Pancreas (tissue), 10 donors: ENCODE measurements around the gene DLG2. TPM values are rescaled to one million over a fixed set of nuclear protein-coding genes. Genes with fewer than 3 reads are reported as not detected.

ENCODE experiments used
- ATAC-seq, 4 donors: fragments of 200-7000 bp; cut with Tn5 transposase; one replicate each; pipeline versions ENCODE4 v1.8.0 to v1.9.1; 2020; ENCODE audit warnings: mild to moderate bottlenecking in 4 of 4, moderate library complexity in 4 of 4
- DNase-seq, 6 donors: peaks; one replicate each; pipeline ENCODE4 v3.0.0-alpha.2; 2020
- FAIRE-seq: peaks from 2 replicates; lab custom pipeline; 2012; peaks lifted over from hg19 to GRCh38; lab: Jason Lieb, UNC
- H3K27ac ChIP-seq, 4 donors: fragments of 200-600 bp; sonication (generic); 1 replicate in 3 of 4; 2 replicates in 1 of 4; pipeline versions ENCODE4 v1.5.0 to v1.8.0; 2020
- H3K27me3 ChIP-seq, 4 donors: fragments of 200-600 bp; one replicate each; pipeline ENCODE4 v1.8.0; 2021
- H3K36me3 ChIP-seq, 3 donors: fragments of 200-600 bp; sonication (generic) in 1 of 3; one replicate each; pipeline versions ENCODE4 v1.5.0 to v1.8.0; 2020 to 2021
- H3K4me1 ChIP-seq, 3 donors: fragments of 200-600 bp; one replicate each; pipeline ENCODE4 v1.8.0; 2021
- H3K4me3 ChIP-seq, 4 donors: fragments of 200-600 bp; sonication (generic) in 2 of 4; one replicate each; pipeline versions ENCODE4 v1.5.0 to v1.8.0; 2020 to 2021
- H3K9me3 ChIP-seq, 4 donors: fragments of 200-600 bp; one replicate each; pipeline ENCODE4 v1.8.0; 2021
- CTCF ChIP-seq, 4 donors: fragments of 200-600 bp; sonication (generic) in 3 of 4; IDR thresholded peaks; one replicate each; pipeline versions ENCODE4 v1.5.0 to v1.8.0; 2021; ENCODE audit warnings: antibody characterized with exemption in 4 of 4
- WGBS, 2 donors: extraction: QIAGEN DNeasy Blood & Tissue Kit; methylation state at CpG; one replicate each; pipeline ENCODE4 v1.1.7; 2013; 5-methylcytosine and 5-hydroxymethylcytosine counted together
- intact Hi-C, 3 donors: fragments of 100-400 bp; cut with DNase I; formaldehyde crosslinking; loops; one replicate each; pipeline versions ENCODE4 v1.11.1 to v1.14.2; 2022
- polyA plus RNA-seq, 2 donors: library from polyadenylated mRNA; stranded (reverse); fragments of 200-250 nt; gene quantifications; one replicate each; pipeline ENCODE4 v1.2.3, GENCODE V29; 2013
- total RNA-seq, 6 donors: library from RNA; stranded (reverse); fragmentation: NEBNext Ultra II Directional in 4 of 6; extraction: Animal tissue kit (Norgen Biotek cat#: 25700) in 4 of 6; gene quantifications; one replicate each; pipeline versions ENCODE4 v1.2.1 to v1.2.4, GENCODE V29; 2021 to 2023
- donor health status: healthy with polysubstance abuse.
- donor health status: DM: no; HTN: no; CAD: no; lungs with moderate emphysema.
- donor health status: DM: no; HTN: no; CAD: no.
- donor health status: control.
- donor health status: control.
- donor health status: Bipolar disorder and iron deficiency.
- donor health status: DM: yes; HTN: yes; CAD: no.
- donor health status: DM: no; HTN: no; CAD: no.
- donor health status: DM: no; HTN: no; CAD: no.
- donor health status: DM: yes; HTN: yes; CAD: no.

Gene DLG2
- total and polyA plus RNA-seq, 8 donors: 1.2 to 5.4 (median 3.6) TPM

GRCh38 chr11:84358034-84358433 is 1269.1 kb downstream of the DLG2 start:
- H3K4me3 ChIP-seq: no peak overlapping the region
- ATAC-seq (no peak), DNase-seq (no peak), FAIRE-seq (no peak)
- no peaks in the 10 kb centered on the region for H3K36me3 ChIP-seq
- no peaks in the 10 kb centered on the region for H3K9me3 ChIP-seq
- no peak overlapping the region for H3K27ac ChIP-seq
- WGBS, 2 donors: 39 to 63% methylated on average over 2 of the region's 2 CpGs
- H3K27me3 ChIP-seq: no peaks in the 10 kb centered on the region
- intact Hi-C loops: no loop called here
- TF ChIP-seq CTCF (IDR thresholded peaks at IDR 0.05): no peak
- no peaks in the 10 kb centered on the region for H3K4me1 ChIP-seq

GRCh38 chr11:84355911-84356310 is 1271.2 kb downstream of the DLG2 start:
- Histone ChIP-seq H3K4me3 (no peak overlapping the region), H3K27ac (no peak overlapping the region), H3K9me3 (no peaks in the 10 kb centered on the region), H3K36me3 (no peaks in the 10 kb centered on the region), H3K27me3 (no peaks in the 10 kb centered on the region), H3K4me1 (no peaks in the 10 kb centered on the region)
- DNase-seq (no peak), FAIRE-seq (no peak), ATAC-seq (no peak)
- no peak for TF ChIP-seq CTCF (IDR thresholded peaks at IDR 0.05)
- intact Hi-C loops: no loop called here

- 26 to 41% methylated on average over 1 of the region's 1 CpG for WGBS, 2 donors
- FAIRE-seq: no peak
Observed at GRCh38 chr11:84345597-84345996, 1281.5 kb downstream of the DLG2 start.

GRCh38 chr11:84345027-84345426 is 1282.1 kb downstream of the DLG2 start:
- Histone ChIP-seq H3K27me3 (no peaks in the 10 kb centered on the region), H3K36me3 (no peaks in the 10 kb centered on the region), H3K4me3 (no peak overlapping the region), H3K4me1 (no peaks in the 10 kb centered on the region), H3K27ac (no peak overlapping the region), H3K9me3 (no peaks in the 10 kb centered on the region)
- DNase-seq (no peak), FAIRE-seq (no peak), ATAC-seq (no peak)
- TF ChIP-seq CTCF (IDR thresholded peaks at IDR 0.05): no peak
- intact Hi-C loops: no loop called here
- WGBS, 2 donors: 66 to 81% methylated on average over 3 of the region's 3 CpGs

More at GRCh38 chr11:84345597-84345996, 1281.5 kb downstream of the DLG2 start:
- DNase-seq (no peak), ATAC-seq (no peak)
- no peak for TF ChIP-seq CTCF (IDR thresholded peaks at IDR 0.05)
- Histone ChIP-seq H3K27ac (no peak overlapping the region), H3K36me3 (no peaks in the 10 kb centered on the region), H3K4me1 (no peaks in the 10 kb centered on the region), H3K9me3 (no peaks in the 10 kb centered on the region), H3K27me3 (no peaks in the 10 kb centered on the region), H3K4me3 (no peak overlapping the region)
- intact Hi-C loops: no loop called here

GRCh38 chr11:84339796-84340195 is 1287.3 kb downstream of the DLG2 start:
- no peak for TF ChIP-seq CTCF (IDR thresholded peaks at IDR 0.05)
- H3K4me1 ChIP-seq: no peaks in the 10 kb centered on the region

More at GRCh38 chr11:84339796-84340195, 1287.3 kb downstream of the DLG2 start:
- H3K36me3 ChIP-seq: no peaks in the 10 kb centered on the region
- H3K4me3 ChIP-seq: no peak overlapping the region
- ATAC-seq (no peak), DNase-seq (no peak), FAIRE-seq (no peak)
- no peaks in the 10 kb centered on the region for H3K9me3 ChIP-seq
- WGBS, 2 donors: 19 to 22% methylated on average over 3 of the region's 3 CpGs
- intact Hi-C loops: no loop called here
- no peak overlapping the region for H3K27ac ChIP-seq
- no peaks in the 10 kb centered on the region for H3K27me3 ChIP-seq
